ENCODE results near the gene UGT1A7.

The UGT1A7 gene

DNA sequence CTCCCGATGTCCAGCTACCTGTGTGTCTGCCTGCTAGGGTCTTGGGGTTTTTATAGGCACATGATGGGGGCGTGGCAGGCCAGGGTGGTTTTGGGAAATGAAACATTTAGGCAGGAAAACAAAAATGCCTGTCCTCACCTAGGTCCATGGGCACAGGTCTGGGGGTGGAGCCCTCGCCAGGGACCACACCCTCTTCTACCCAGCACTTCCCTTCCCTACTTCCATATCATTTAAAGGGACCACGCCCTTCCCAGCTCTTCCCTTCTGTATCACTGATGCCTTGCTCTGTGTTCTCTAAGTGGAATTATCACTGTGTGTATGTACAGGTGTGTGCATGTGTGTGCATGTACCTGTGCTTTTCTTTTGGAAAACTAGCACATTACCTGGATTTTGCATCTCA is 84.7 kb downstream of the UGT1A7 start:
- DNase-seq = no peak

DNA sequence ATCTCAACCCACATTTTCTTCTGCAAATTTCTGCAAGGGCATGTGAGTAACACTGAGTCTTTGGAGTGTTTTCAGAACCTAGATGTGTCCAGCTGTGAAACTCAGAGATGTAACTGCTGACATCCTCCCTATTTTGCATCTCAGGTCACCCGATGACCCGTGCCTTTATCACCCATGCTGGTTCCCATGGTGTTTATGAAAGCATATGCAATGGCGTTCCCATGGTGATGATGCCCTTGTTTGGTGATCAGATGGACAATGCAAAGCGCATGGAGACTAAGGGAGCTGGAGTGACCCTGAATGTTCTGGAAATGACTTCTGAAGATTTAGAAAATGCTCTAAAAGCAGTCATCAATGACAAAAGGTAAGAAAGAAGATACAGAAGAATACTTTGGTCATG is 86.4 kb downstream of the UGT1A7 start:
- DNase-seq = no peak

DNA sequence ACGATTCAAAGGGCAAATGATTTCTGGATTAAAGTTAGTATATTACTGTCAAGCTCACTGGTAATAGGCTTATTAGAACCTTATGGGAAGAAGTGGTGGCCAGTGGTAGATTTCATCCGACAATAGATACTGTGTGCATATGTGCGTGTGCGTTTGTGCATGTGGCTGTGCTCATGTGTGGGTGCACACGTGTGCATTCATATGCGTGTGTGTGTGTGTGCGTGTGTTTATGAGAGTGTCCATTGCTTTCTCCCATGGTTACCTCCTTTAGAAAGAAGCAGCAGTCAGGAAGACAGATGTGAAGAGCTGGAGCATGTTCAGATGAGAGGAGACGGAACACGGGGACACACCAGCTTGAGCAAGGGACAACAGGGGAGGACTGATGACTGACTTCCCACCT is 87.6 kb downstream of the UGT1A7 start:
- no peak for DNase-seq

DNA sequence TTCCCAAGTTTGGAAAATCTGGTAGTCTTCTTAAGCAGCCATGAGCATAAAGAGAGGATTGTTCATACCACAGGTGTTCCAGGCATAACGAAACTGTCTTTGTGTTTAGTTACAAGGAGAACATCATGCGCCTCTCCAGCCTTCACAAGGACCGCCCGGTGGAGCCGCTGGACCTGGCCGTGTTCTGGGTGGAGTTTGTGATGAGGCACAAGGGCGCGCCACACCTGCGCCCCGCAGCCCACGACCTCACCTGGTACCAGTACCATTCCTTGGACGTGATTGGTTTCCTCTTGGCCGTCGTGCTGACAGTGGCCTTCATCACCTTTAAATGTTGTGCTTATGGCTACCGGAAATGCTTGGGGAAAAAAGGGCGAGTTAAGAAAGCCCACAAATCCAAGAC is 90.5 kb downstream of the UGT1A7 start:
- DNase-seq = no peak

DNA sequence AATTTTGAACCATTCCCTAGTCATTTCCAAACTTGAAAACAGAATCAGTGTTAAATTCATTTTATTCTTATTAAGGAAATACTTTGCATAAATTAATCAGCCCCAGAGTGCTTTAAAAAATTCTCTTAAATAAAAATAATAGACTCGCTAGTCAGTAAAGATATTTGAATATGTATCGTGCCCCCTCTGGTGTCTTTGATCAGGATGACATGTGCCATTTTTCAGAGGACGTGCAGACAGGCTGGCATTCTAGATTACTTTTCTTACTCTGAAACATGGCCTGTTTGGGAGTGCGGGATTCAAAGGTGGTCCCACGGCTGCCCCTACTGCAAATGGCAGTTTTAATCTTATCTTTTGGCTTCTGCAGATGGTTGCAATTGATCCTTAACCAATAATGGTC is 90.9 kb downstream of the UGT1A7 start:
- no peak for DNase-seq

DNA sequence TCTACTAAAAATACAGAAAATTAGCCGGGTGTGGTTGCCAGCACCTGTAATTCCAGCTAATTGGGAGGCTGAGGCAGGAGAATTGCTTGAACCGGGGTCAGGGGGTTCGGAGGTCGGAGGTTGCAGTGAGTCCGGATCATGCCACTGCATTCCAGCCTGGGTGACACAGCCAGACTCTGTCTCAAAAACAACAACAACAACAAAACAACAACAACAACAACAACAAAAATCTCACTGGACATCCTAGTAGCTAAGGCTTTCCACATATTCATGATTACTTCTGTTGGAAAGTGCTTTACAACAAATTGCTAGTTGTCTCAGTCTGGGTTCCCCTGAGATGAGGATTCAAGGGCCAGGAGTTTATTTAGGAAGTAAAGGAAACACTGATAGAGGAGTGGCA is 92.2 kb downstream of the UGT1A7 start:
- DNase-seq = no peak

DNA sequence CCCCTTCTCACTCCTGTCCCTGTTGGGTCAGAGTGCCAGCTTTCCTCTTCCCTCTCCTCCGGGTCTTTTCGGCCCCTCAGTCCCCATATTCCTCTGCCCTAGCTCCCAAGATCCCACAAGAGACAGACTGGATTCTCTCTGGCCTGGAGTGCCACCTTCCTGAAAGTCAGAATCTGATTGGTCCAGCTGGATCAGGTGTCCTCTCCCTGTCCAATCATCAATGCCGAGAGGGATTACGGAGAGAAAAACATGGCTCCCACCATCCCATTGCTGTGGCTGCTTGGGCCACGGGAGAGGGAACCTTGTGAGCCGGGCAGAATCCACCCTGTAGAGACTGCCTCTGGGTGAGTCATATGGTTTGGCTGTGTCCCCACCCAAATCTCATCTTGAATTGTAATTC is 93.7 kb downstream of the UGT1A7 start:
- DNase-seq = no peak

DNA sequence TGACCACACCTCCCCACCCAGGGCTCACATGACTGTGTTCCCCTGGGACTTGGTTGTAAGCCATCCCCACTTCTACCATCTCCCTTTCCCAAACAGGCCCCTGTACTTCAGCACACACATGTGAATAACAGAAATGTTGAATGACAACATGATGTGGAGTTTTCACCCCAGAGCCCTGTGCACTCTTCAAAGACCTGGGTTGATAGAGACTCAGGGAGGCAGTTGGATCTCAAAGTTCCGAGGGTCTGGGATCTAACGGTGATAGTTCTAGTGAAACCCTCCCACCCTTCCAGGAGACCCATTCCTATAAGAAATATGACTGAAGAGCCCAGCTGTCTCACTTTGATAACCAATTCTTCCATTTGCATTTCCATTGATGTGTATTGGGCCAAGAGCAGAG is 96.3 kb downstream of the UGT1A7 start, which contains the start of gene MROH2A:
TSS of gene MROH2A (plus strand) at position 301 of the 400 bp plus-strand sequence. CDS start 1,029 bp downstream, outside the sequence.
- DNase-seq = no peak

DNA sequence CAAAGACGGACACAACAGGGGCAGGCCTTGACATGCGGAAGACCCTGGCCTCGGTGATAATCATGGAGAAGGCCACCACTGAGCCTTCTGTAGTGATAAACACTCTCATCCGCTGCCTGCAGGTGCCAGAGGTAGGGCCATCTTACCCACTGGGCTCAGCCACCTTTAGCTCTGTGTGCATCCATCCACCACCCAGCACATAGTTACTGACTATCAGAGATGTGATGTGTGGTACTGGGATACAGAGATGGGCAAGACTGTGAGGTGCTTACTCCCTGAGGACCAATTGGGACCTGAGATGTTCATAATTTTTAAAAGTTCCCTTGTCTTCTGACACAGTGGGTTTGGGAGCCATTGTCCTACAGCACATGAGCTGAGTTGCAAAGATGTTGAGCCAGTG is 98.0 kb downstream of the UGT1A7 start:
- DNase-seq = no peak

DNA sequence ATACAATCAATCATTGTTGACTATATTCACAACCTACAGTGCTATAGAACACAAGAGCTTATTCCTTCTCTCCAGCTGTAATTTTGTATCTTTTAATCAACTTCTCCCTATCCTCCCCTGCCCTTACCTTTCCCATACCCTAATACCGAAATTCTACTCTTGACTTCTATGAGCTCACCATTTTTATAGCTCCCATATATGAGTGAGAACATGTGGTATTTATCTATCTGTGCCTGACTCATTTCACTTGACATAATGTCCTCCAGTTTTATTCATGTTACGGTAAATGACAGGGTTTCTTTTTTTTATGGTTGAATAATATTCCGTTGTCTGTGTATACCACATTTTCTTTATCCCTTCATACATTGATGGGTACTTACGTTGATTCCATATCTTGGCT is 99.1 kb downstream of the UGT1A7 start:
- no peak for DNase-seq

DNA sequence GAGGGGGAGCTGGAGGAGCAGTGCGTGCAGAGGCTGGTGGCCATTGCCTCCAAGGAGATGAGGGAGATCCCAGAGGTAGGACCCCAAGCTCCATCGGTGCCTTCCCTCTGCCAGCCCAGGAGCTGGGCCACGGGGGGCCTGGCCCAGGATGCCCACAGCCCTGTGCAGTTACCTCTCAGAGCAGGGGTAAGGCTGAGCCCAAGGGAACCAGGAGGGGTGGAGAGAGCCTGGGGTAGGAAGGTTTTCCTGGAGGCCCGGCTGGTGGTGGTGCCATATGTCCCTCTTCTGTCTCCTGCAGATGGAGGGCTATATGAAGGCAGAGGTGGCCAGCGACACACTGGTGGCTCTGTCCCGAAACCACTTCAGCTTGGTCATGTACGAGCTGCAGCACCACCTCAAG is 107.9 kb downstream of the UGT1A7 start:
- no peak for DNase-seq

DNA sequence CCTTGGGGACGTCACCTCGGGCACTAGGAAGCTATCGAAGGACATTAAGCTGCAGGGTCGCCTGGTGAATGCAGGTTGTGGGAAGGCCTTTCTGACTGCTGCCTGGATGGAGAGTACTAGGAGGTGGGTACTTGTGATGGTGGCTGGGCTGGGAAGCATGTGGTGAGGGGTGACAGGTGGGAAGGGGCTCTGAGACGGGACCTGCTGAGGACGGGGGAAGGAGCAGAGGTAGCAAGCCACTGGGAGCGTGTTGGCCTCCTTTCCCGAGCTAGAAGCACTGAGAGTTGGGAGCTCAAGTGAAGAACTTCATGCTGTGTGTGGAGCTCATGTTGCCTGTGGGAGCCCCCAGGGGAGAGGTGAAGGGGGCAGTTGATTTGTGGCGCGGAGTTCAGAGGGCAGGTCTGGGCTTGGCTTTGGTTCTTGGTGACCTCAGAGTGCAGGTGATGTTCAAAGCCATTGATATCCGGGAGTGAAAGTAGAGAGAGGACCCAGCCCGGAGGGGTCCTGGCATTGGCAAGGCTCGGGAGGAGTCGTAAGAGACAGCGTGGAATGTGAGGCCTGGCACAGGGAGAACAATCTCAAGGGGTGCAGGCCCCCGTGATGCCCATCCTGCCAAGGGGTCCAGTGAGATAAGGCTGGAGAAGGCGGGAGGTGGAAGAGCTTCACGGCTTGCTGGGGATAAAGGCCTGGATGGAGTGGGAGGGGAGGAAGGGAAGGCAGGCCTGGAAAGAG is 109.6 kb downstream of the UGT1A7 start:
- no peak for DNase-seq

DNA sequence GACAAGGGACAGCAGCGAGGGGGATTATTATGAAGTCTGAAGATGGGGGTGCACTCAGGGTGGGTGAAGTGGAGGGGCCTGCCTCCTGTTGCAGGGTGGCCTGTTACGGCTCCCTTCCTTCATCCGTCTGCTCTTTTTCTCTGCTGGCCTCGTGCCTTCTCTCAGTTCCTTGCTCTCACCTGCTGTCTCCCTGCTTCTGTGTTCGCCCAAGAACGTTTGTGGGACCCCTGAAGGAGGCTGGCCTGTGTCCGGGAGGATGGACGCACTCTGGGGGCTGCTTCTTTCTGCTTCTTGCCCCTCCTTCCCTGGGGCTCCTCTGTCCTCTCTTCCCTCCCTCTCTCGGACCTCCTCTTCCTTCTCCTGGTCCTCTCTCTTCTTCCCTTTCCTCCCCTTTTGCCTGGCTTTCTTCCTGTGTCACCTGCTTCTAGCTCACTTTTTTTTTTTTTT is 110.2 kb downstream of the UGT1A7 start:
- no peak for DNase-seq

DNA sequence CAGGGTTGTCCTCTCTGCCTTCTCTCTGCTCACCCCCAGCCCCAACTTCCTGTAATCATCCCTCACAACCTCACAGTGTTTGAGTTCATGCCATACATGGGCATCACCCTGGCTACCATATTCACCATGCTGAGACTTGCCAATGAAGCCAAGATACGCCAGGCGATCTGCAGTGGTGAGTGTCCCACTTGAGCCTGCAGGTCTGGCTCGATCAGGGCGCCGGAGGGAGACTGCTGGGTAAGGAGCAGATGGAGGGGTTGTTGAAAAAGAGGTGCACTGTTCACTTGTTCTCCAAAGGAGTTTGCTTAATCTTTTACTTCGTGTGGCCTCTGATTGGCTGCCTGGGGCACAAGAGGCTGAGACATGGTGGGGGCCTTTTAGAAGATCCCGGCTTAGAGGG is 111.0 kb downstream of the UGT1A7 start:
- DNase-seq = no peak

DNA sequence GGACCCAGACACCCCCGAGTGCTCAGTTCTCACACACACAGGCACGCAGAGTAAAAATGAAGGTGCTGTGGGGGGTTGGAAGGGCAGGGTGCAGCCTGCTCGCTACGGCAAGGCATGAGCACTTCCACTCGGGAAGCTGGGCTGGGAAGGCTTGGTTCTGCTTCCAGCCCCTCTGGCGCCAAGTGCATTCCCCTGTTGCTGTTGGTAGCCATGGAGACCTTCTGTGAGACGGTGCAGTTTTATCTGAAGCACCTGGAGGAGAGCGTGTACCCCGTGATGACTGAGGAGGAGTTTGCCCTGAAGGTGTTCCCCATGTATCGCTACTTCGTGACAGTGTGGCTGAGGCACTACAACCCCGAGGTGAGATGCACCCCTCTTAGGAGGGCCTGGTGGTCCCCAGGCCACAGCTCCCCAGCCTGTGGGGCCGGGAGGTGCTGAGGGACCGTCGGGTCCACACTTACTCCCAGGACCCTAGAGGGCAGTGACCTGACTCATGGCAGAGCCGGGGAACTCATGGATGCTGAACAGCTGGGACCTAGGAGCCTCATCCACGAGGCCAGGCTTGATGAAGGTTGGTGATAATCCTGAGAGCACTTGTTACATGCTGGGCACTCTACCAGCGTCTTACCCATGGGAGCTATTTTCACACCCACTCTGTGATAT is 111.9 kb downstream of the UGT1A7 start:
- no peak for DNase-seq

DNA sequence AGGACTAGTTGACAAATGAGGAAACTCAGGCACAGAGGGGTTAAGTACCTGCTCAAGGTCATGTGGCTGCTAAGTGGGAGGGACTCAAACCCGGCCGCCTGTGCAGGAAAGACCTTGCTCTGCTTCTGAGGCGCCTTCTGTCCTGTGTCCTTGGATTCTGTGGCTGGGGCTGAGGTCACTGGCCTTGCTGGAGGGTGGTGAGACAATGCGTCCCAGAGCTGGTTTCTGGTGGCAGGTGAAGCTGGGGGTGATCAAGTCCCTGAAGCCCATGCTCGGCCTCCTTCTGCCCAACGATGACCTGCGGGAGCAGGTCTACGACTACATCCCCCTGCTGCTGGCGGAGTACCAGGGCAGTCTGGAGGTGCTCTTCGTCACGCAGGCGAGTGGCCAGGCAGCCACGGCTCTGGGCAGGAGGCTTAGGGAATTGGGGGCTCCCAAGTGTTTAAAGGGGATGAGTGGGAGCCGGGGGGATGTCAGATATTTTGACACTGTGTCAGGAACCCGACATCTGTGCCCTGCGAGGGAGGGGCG is 112.5 kb downstream of the UGT1A7 start:
- no peak for DNase-seq

DNA sequence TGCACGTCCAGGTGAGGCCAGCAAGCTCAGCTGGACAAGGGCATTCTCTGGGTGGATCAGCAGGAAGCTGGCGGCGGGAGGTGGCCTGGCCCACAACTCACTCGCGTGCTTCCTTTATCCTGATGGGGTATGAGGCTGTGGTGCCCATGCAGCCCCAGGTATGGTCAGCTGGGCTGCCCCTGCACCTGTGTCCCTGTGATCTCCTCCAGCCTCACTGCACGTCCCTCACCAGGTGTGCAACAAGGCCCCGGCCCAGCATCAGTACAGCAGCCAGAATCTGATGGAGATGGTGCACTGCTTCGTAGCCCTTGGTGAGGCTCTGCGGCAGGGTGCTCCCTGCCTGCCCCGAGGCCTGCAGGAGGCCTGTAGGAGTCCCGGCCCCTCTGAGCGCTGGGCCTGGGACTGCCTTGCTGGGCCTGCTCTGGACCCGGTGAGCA is 114.1 kb downstream of the UGT1A7 start:
- DNase-seq = no peak

DNA sequence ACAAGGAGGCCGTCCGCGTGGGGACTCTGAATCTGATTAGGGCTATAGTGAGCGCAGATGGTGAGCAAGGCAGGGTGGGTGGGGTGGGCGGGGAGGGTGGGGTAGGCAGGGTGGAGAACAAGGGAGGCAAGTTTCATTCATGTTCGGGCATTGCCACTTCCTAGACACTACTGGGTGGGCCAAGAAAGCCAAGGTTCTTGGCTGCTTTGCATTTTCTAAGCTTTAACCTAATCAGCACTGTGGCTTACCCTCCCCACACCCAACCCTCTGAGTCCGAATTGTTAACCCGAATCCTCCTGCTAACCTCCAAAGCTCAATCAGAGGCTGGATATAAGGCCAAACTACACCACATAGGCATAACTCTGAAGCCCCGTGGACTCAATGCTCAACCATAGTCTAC is 114.6 kb downstream of the UGT1A7 start:
- no peak for DNase-seq

DNA sequence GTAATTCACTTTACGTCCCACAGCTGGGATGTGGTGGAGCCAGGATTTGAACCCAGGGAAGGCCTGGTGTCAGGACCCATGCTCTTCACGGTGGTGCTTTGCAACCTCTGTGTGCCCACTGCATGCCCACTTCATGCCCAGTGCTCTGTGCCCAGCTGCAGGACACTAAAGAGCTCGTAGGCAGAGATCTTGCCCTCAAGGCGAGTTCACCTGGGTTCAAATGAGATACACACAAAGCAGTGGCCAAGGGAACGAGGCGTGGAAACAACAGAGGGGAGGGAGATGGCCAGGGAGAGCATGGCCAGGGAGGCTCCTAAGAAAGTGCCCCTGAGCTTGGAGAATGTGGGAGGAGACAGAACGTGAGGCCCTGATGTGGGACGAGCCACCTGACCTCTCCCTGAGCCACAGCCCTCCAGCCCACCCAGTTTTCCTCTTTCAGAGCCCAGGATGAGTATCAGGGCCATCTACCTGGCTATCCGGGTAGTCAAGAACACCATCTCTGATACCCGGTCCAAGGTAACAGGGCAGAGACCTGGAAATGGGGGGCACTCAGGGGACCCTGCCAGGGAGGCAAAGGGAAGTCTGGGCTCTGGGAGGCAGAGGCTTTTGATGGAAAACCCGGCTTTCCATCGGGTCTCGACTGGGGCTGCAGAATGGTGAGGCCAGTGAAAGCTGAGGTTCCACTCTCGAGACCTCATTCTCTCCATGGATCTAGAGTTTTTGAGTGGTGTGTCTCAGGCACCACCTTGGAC is 116.8 kb downstream of the UGT1A7 start:
- no peak for DNase-seq

DNA sequence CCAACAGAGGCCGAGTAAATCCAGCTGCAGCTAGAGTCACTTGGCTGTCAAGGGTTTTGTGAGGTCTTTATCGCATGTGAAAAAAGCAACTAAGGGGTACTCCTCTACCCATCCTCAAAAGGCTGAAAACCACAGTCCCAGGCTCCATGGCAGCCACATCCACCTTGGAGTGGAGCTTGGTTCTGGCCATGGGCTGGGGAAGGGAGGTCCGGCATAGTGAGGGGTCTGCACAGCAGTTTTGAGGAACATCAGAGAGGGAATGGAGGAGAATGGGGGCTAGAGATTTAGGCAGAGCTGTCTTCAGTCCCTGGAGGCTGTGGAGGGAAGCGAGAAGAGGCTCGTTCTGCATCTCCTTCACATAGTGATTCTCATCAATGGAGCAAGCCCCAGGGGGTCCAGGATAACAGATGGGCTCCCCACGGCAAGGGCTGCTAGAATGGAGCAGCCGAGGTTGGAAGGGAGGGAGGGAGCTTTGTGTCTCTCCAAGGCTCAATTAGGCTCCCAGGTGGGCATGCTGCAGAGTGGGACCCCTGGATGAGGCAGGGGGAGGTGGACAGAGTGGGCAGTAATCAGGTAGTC is 117.5 kb downstream of the UGT1A7 start:
- DNase-seq = no peak

DNA sequence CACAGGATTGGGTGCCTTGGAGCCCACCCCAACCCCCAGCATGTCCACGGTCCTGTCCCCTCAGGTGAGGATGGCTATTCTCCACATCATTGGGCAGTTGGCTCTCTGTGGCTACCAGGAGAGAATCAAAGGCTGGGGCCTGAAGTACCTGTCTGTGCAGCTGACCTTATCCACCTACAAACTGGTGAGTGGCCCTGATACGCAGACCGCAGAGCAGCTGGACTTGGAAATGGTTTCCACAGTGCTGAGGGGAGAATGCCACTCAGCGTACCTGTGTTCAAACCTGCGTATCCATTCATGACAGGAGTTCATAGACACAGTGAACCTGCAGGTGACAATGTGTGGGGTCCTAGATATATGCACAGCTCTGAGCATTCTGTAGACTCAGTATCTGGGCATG is 118.0 kb downstream of the UGT1A7 start:
- DNase-seq = no peak

DNA sequence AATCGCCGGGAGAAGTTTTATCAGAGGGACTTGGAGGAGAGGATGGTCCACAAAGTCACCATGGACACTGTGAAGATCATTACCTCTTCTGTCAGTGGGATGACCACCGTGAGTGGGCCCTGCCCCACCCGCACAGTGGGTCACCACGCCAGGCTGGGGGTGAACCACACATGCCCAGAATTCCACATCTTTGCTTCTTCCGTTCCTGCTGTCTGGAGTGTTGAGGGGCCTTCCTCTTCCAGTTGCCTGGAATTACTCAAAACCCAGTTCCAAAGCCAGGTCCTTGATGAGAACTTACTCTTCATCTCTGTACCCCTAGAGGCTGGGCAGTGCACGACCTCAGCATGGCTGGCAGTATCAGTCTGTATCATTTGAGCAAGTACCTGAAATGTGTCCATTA is 118.5 kb downstream of the UGT1A7 start:
- no peak for DNase-seq

All from COR-L47 (cell line).